Loucy (cell line): Measurements from ENCODE around the gene ACADS.

Source experiments
- H2AFZ ChIP-seq: fragments of 200-600 bp; sonication (generic); 2 replicates; pipeline ENCODE4 v1.6.0; 2016; ENCODE audit warnings: antibody characterized with exemption, mild to moderate bottlenecking, low read length, moderate library complexity
- H3F3A ChIP-seq: fragments of 200-600 bp; 2 replicates; pipeline ENCODE4 v1.6.0; 2016; ENCODE audit warnings: antibody characterized with exemption, low read depth, mild to moderate bottlenecking
- H3K27me3 ChIP-seq: fragments of 200-600 bp; sonication (generic); 2 replicates; pipeline ENCODE4 v1.6.1; 2014; ENCODE audit warnings: low read length, mild to moderate bottlenecking; ENCODE audit not compliant: insufficient read depth, poor library complexity, severe bottlenecking
- H3K36me3 ChIP-seq: fragments of 200-600 bp; sonication (generic); 2 replicates; pipeline ENCODE4 v1.6.1; 2016; ENCODE audit warnings: low read length; ENCODE audit not compliant: insufficient read depth
- H3K4me1 ChIP-seq: fragments of 200-600 bp; sonication (generic); 2 replicates; pipeline ENCODE4 v1.5.1; 2014; ENCODE audit warnings: low read length, mild to moderate bottlenecking; ENCODE audit not compliant: insufficient read depth, poor library complexity, severe bottlenecking
- H3K4me2 ChIP-seq: fragments of 200-600 bp; sonication (generic); 2 replicates; pipeline ENCODE4 v1.6.0; 2014; ENCODE audit warnings: antibody characterized with exemption, low read length, low read depth, mild to moderate bottlenecking; ENCODE audit not compliant: poor library complexity, severe bottlenecking
- H3K4me3 ChIP-seq: fragments of 200-600 bp; sonication (generic); 2 replicates; pipeline ENCODE4 v1.5.1; 2014; ENCODE audit warnings: low read length, mild to moderate bottlenecking, mixed read lengths; ENCODE audit not compliant: poor library complexity, severe bottlenecking
- H3K79me2 ChIP-seq: fragments of 200-600 bp; sonication (generic); 2 replicates; pipeline ENCODE4 v1.6.1; 2014; ENCODE audit warnings: low read length; ENCODE audit not compliant: insufficient read depth
- H3K9ac ChIP-seq: fragments of 200-600 bp; sonication (generic); 2 replicates; pipeline ENCODE4 v1.6.0; 2014; ENCODE audit warnings: mild to moderate bottlenecking, low read depth, low read length, moderate library complexity; ENCODE audit not compliant: poor library complexity, severe bottlenecking
- H3K9me2 ChIP-seq: fragments of 200-600 bp; sonication (generic); replicated peaks from 2 replicates; pipeline ENCODE4 v1.6.1; 2016; ENCODE audit warnings: low read depth, low read length, mixed read lengths
- H3K9me3 ChIP-seq: fragments of 200-600 bp; sonication (generic); 2 replicates; pipeline ENCODE4 v1.6.1; 2014; ENCODE audit warnings: mild to moderate bottlenecking, antibody characterized with exemption, low read length, low read depth; ENCODE audit not compliant: insufficient read depth
- H4K20me1 ChIP-seq: fragments of 200-600 bp; sonication (generic); 2 replicates; pipeline ENCODE4 v1.6.0; 2014; ENCODE audit warnings: antibody characterized with exemption, low read length, mild to moderate bottlenecking; ENCODE audit not compliant: insufficient read depth, poor library complexity, severe bottlenecking
- CTCF ChIP-seq: fragments of 200-600 bp; sonication (generic); conservative IDR thresholded peaks from 2 replicates; pipeline ENCODE4 v1.5.1; 2014; ENCODE audit warnings: mild to moderate bottlenecking, antibody characterized with exemption, low read length
- EZH2phosphoT487 ChIP-seq: fragments of 200-600 bp; IDR thresholded peaks from 2 replicates; pipeline ENCODE4 v1.6.1; 2018; ENCODE audit warnings: antibody characterized with exemption, mild to moderate bottlenecking, moderate library complexity, borderline replicate concordance

ACADS gene

GRCh38 chr12:120699553-120699952 is 26.1 kb upstream of the ACADS start:
- H3K79me2 ChIP-seq, result peaks cover 9% of the 10 kb centered on the region; the same call in 1 of the 2 replicates
- H3K27me3 ChIP-seq, result no peaks in the 10 kb centered on the region
- H3K4me2 ChIP-seq, result no peak overlapping the region
- H3K9ac ChIP-seq, result no peak overlapping the region
- no peak overlapping the region for H2AFZ ChIP-seq
- TF ChIP-seq CTCF (no peak), EZH2phosphoT487 (no peak)
- H3K4me1 ChIP-seq, result peaks cover 4% of the 10 kb centered on the region
- no peaks in the 10 kb centered on the region for H3K9me3 ChIP-seq
- peaks cover 94% of the 10 kb centered on the region for H3K36me3 ChIP-seq
- H3K9me2 ChIP-seq, result no peaks in the 10 kb centered on the region
- H3K4me3 ChIP-seq, result no peak overlapping the region
- peaks cover 5% of the 10 kb centered on the region for H4K20me1 ChIP-seq
- H3F3A ChIP-seq, result no peaks in the 10 kb centered on the region

GRCh38 chr12:120700886-120701285 is 24.7 kb upstream of the ACADS start:
- no peak overlapping the region for H2AFZ ChIP-seq
- no peak overlapping the region for H3K9ac ChIP-seq
- H3F3A ChIP-seq, result no peaks in the 10 kb centered on the region
- H3K9me3 ChIP-seq, result no peaks in the 10 kb centered on the region
- no peaks in the 10 kb centered on the region for H3K9me2 ChIP-seq
- peaks cover 4% of the 10 kb centered on the region; the same call in 1 of the 2 replicates for H3K79me2 ChIP-seq
- peaks cover 4% of the 10 kb centered on the region for H3K4me1 ChIP-seq
- no peak overlapping the region for H3K4me2 ChIP-seq
- no peak overlapping the region for H3K4me3 ChIP-seq
- peaks cover 81% of the 10 kb centered on the region for H3K36me3 ChIP-seq
- no peaks in the 10 kb centered on the region for H3K27me3 ChIP-seq
- TF ChIP-seq CTCF (no peak), EZH2phosphoT487 (no peak)
- no peaks in the 10 kb centered on the region for H4K20me1 ChIP-seq

GRCh38 chr12:120702637-120703036 is 23.0 kb upstream of the ACADS start:
- no peak overlapping the region for H3K9ac ChIP-seq
- H4K20me1 ChIP-seq, result no peaks in the 10 kb centered on the region
- no peaks in the 10 kb centered on the region for H3F3A ChIP-seq
- H3K79me2 ChIP-seq, result peaks cover 4% of the 10 kb centered on the region; the same call in 1 of the 2 replicates
- TF ChIP-seq CTCF, result no peak
- TF ChIP-seq EZH2phosphoT487, result no peak
- peaks cover 63% of the 10 kb centered on the region; the same call in 1 of the 2 replicates for H3K36me3 ChIP-seq
- peaks cover 4% of the 10 kb centered on the region for H3K4me1 ChIP-seq
- H3K4me3 ChIP-seq, result no peak overlapping the region
- no peak overlapping the region for H3K4me2 ChIP-seq
- no peaks in the 10 kb centered on the region for H3K27me3 ChIP-seq
- no peaks in the 10 kb centered on the region for H3K9me2 ChIP-seq
- no peaks in the 10 kb centered on the region for H3K9me3 ChIP-seq
- H2AFZ ChIP-seq, result no peak overlapping the region
